ENCODE measurements around the gene MYO1B.

The MYO1B gene

GRCh38 chr2:191252699-191253098 lies 7.5 kb downstream of the MYO1B start:
- no peak overlapping the region for H3K4me3 ChIP-seq (replicated peaks; ENCODE audit: low read depth, low read length)
- DNase-seq (ENCODE audit: extremely low read depth, low read depth): no peak
- no peak for TF ChIP-seq CTCF (IDR thresholded peaks at IDR 0.05; ENCODE audit: low read depth, low read length, missing control alignments)

- TF ChIP-seq CTCF (IDR thresholded peaks at IDR 0.05; ENCODE audit: low read depth, low read length, missing control alignments): no peak
- no peak overlapping the region for H3K4me3 ChIP-seq (replicated peaks; ENCODE audit: low read depth, low read length)
- no peak for DNase-seq (ENCODE audit: extremely low read depth, low read depth)
Observed at GRCh38 chr2:191253476-191253875, 8.3 kb downstream of the MYO1B start.

- H3K4me3 ChIP-seq (replicated peaks; ENCODE audit: low read depth, low read length): no peak overlapping the region
- no peak for TF ChIP-seq CTCF (IDR thresholded peaks at IDR 0.05; ENCODE audit: low read depth, low read length, missing control alignments)
Observed at GRCh38 chr2:191255271-191255670, 10.1 kb downstream of the MYO1B start.

GRCh38 chr2:191255756-191256312 lies 10.6 kb downstream of the MYO1B start:
- no peak for DNase-seq (ENCODE audit: extremely low read depth, low read depth)
- TF ChIP-seq CTCF (IDR thresholded peaks at IDR 0.05; ENCODE audit: low read depth, low read length, missing control alignments): no peak
- no peak overlapping the region for H3K4me3 ChIP-seq (replicated peaks; ENCODE audit: low read depth, low read length)

More at GRCh38 chr2:191255271-191255670, 10.1 kb downstream of the MYO1B start:
- no peak for DNase-seq (ENCODE audit: extremely low read depth, low read depth)

- DNase-seq (ENCODE audit: extremely low read depth, low read depth): no peak
- H3K4me3 ChIP-seq (replicated peaks; ENCODE audit: low read depth, low read length): no peak overlapping the region
- no peak for TF ChIP-seq CTCF (IDR thresholded peaks at IDR 0.05; ENCODE audit: low read depth, low read length, missing control alignments)
Observed at GRCh38 chr2:191257934-191258333, 12.7 kb downstream of the MYO1B start.

GRCh38 chr2:191258996-191259395 lies 13.8 kb downstream of the MYO1B start:
- no peak overlapping the region for H3K4me3 ChIP-seq (replicated peaks; ENCODE audit: low read depth, low read length)
- no peak for TF ChIP-seq CTCF (IDR thresholded peaks at IDR 0.05; ENCODE audit: low read depth, low read length, missing control alignments)
- no peak for DNase-seq (ENCODE audit: extremely low read depth, low read depth)

DNA sequence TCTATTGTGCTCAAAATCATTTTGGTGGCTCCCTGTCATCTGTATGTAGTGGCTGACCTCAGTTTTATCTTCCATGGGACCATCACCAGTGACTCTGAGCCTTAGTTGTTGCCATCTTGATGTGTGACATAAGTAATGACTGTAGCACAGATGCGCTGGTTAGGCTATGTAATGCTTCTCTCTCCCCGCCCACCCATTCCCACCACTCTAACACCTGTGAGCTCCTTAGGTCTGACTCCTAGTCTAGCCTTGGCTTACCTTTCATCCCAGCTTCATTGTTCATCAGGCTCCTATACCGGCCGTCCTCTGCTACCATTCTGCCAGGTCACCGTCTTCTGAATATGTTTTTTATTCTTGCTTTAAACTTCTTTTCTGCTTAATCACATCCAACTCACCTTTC lies 17.2 kb downstream of the MYO1B start:
- no peak overlapping the region for H3K4me3 ChIP-seq (replicated peaks; ENCODE audit: low read depth, low read length)
- DNase-seq (ENCODE audit: extremely low read depth, low read depth): no peak
- TF ChIP-seq CTCF (IDR thresholded peaks at IDR 0.05; ENCODE audit: low read depth, low read length, missing control alignments): no peak
